HepG2 (cell line): ENCODE results near the gene LSM12. TPM values are rescaled to one million over a fixed set of nuclear protein-coding genes. Genes with fewer than 3 reads are reported as not detected.

ENCODE experiments used
- AKNA ChIP-seq: sonication (generic); formaldehyde crosslinking; IDR thresholded peaks from 2 replicates; pipeline ENCODE4 v1.4.0; 2020; ENCODE audit warnings: missing genetic modification reagents, borderline replicate concordance
- BATF2 ChIP-seq: sonication (generic); formaldehyde crosslinking; IDR thresholded peaks from 2 replicates; pipeline ENCODE4 v1.8.0; 2022; ENCODE audit warnings: mild to moderate bottlenecking, missing genetic modification reagents, moderate library complexity
- HDAC1 ChIP-seq: sonication (generic); formaldehyde crosslinking; IDR thresholded peaks from 2 replicates; pipeline ENCODE4 v1.5.1; 2020; ENCODE audit warnings: mild to moderate bottlenecking, missing genetic modification reagents
- IRF2 ChIP-seq: IDR thresholded peaks from 2 replicates; pipeline ENCODE4 v1.6.1; 2018; ENCODE audit warnings: missing genetic modification reagents, missing compliant biosample characterization
- NCOA2 ChIP-seq: sonication (generic); formaldehyde crosslinking; IDR thresholded peaks from 2 replicates; pipeline ENCODE4 v1.8.0; 2022; ENCODE audit warnings: inconsistent platforms
- NONO ChIP-seq, 2 experiments: fragments of 450-650 bp in 1 of 2; sonication (generic) in 1 of 2; formaldehyde crosslinking in 1 of 2; IDR thresholded peaks in 1 of 2; conservative IDR thresholded peaks in 1 of 2; 2 replicates each; pipeline versions ENCODE4 v1.6.1 to v1.8.0; 2017 to 2022; ENCODE audit warnings: mild to moderate bottlenecking in 1 of 2, missing genetic modification reagents in 1 of 2, moderate library complexity in 1 of 2
- NR2F2 ChIP-seq: IDR thresholded peaks from 2 replicates; pipeline ENCODE4 v1.6.1; 2012; ENCODE audit warnings: low read depth, inconsistent platforms, borderline replicate concordance
- SETDB1 ChIP-seq: sonication (generic); formaldehyde crosslinking; IDR thresholded peaks from 2 replicates; pipeline ENCODE4 v1.5.1; 2020; ENCODE audit warnings: missing genetic modification reagents, mild to moderate bottlenecking, borderline replicate concordance
- TFDP2 ChIP-seq: sonication (generic); formaldehyde crosslinking; IDR thresholded peaks from 2 replicates; pipeline ENCODE4 v1.4.0; 2020; ENCODE audit warnings: missing genetic modification reagents
- ZNF607 ChIP-seq: sonication (generic); formaldehyde crosslinking; IDR thresholded peaks from 2 replicates; pipeline ENCODE4 v1.5.1; 2020; ENCODE audit warnings: missing genetic modification reagents, mild to moderate bottlenecking, borderline replicate concordance
- ZNF761 ChIP-seq: sonication (generic); formaldehyde crosslinking; conservative IDR thresholded peaks from 2 replicates; pipeline ENCODE4 v1.4.0; 2020; ENCODE audit warnings: mild to moderate bottlenecking, missing genetic modification reagents
- polyA plus RNA-seq, 8 experiments: library from polyadenylated mRNA; depleted of rRNA in 3 of 8; stranded (reverse) in 7 of 8; unstranded in 1 of 8; fragments of >200 nt; fragmentation: Illumina TruSeq in 4 of 8; extraction: Trizol in 4 of 8; gene quantifications; 2 replicates each; pipeline versions ENCODE4 v1.2.1 to v1.2.3, GENCODE V29; 2011 to 2016; ENCODE audit warnings: low read depth in 4 of 8, missing spikeins in 1 of 8, mixed read lengths in 1 of 8; ENCODE audit not compliant: insufficient read depth in 1 of 8
- total RNA-seq, 5 experiments: library from RNA; depleted of rRNA; stranded (reverse); fragments of >200 nt; fragmentation: Illumina TruSeq; extraction: Trizol; gene quantifications; 2 replicates each; pipeline ENCODE4 v1.2.3, GENCODE V29; 2016; ENCODE audit warnings: low read depth in 1 of 5
- TF ChIP-seq, protein P1 (sequence below): sonication (generic); formaldehyde crosslinking; IDR thresholded peaks from 2 replicates; pipeline ENCODE4; 2020; ENCODE audit warnings: missing genetic modification reagents, mild to moderate bottlenecking, borderline replicate concordance
- TF ChIP-seq, protein P2 (sequence below): sonication (generic); formaldehyde crosslinking; IDR thresholded peaks from 2 replicates; pipeline ENCODE4 v1.8.1; 2023; ENCODE audit warnings: mild to moderate bottlenecking, moderate library complexity, missing genetic modification reagents

LSM12 gene
- total and polyA plus RNA-seq, 2 of the 13 experiments (the other 11 are each of a cell fraction or from before 2014, with no cell fraction given): 52.8 to 55.7 TPM

- TF ChIP-seq, protein P1, sequence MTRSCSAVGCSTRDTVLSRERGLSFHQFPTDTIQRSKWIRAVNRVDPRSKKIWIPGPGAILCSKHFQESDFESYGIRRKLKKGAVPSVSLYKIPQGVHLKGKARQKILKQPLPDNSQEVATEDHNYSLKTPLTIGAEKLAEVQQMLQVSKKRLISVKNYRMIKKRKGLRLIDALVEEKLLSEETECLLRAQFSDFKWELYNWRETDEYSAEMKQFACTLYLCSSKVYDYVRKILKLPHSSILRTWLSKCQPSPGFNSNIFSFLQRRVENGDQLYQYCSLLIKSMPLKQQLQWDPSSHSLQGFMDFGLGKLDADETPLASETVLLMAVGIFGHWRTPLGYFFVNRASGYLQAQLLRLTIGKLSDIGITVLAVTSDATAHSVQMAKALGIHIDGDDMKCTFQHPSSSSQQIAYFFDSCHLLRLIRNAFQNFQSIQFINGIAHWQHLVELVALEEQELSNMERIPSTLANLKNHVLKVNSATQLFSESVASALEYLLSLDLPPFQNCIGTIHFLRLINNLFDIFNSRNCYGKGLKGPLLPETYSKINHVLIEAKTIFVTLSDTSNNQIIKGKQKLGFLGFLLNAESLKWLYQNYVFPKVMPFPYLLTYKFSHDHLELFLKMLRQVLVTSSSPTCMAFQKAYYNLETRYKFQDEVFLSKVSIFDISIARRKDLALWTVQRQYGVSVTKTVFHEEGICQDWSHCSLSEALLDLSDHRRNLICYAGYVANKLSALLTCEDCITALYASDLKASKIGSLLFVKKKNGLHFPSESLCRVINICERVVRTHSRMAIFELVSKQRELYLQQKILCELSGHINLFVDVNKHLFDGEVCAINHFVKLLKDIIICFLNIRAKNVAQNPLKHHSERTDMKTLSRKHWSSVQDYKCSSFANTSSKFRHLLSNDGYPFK (CRISPR knock-in tag): no peak
- 0 out of 2 replicates have a peak, but pooled peaks have one; percentile 13 for TF ChIP-seq BATF2
- no peak for TF ChIP-seq TFDP2 (CRISPR knock-in tag)
- TF ChIP-seq, protein P2, sequence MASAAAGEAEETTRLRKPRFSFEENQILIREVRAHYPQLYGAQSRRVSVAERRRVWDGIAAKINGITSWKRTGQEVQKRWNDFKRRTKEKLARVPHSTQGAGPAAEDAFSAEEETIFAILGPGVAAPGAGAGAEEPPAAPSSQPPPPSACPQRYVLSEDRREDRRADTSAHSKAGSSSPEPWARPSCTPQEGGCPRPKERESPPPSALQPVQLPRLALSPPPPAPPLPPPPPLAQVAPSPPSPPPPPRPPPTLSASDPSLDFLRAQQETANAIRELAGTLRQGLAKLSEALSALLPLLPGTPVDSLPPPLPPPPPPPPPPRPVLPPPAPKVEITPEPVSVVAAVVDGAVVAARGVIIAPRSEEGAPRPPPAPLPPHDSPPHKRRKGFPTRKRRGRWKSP (CRISPR knock-in tag): no peak
- TF ChIP-seq HDAC1: peak; percentile 32; the same call in 1 of the 2 replicates
- no peak for TF ChIP-seq SETDB1 (CRISPR knock-in tag)
- no peak for TF ChIP-seq NR2F2
- peak; percentile 51; the same call in 1 of the 2 replicates for TF ChIP-seq ZNF607
- 0 out of 2 replicates have a peak, but pooled peaks have one; percentile 0 for TF ChIP-seq ZNF761 (CRISPR knock-in tag)
- no peak for TF ChIP-seq IRF2
- TF ChIP-seq AKNA (CRISPR knock-in tag): no peak
- no peak for TF ChIP-seq NONO (IDR thresholded peaks at IDR 0.05)
- 0 out of 2 replicates have a peak, but pooled peaks have one; percentile 8 for TF ChIP-seq NONO (CRISPR knock-in tag; conservative IDR thresholded peaks at IDR 0.05)
- TF ChIP-seq NCOA2 (CRISPR knock-in tag): 0 out of 2 replicates have a peak, but pooled peaks have one; percentile 5
These were observed 735 bp downstream of the LSM12 start (continued) for GRCh38 chr17:44065668-44066203.
